Esophagus muscularis mucosa (tissue), 4 donors: ENCODE measurements around the gene GUCD1. TPM values are rescaled to one million over a fixed set of nuclear protein-coding genes. Genes with fewer than 3 reads are reported as not detected.

Source experiments
- DNase-seq: peaks from one replicate; pipeline ENCODE4 v3.0.0-alpha.2; 2017; ENCODE audit errors: extremely low spot score
- H3K27ac ChIP-seq, 4 donors: fragments of 200-600 bp; sonication (generic); replicated peaks in 1 of 4; 1 replicate in 3 of 4; 2 replicates in 1 of 4; pipeline ENCODE4 v1.5.1; 2016 to 2019; ENCODE audit warnings: mild to moderate bottlenecking in 1 of 4
- H3K27me3 ChIP-seq, 4 donors: fragments of 200-600 bp; sonication (generic); one replicate each; pipeline versions ENCODE4 v1.5.1 to v1.6.0; 2016 to 2019
- H3K36me3 ChIP-seq, 4 donors: fragments of 200-600 bp; sonication (generic); one replicate each; pipeline ENCODE4 v1.5.1; 2016 to 2019
- H3K4me1 ChIP-seq, 4 donors: fragments of 200-600 bp; sonication (generic); one replicate each; pipeline ENCODE4 v1.5.1; 2016 to 2019
- H3K4me3 ChIP-seq, 4 donors: fragments of 200-600 bp; sonication (generic); 1 replicate in 2 of 4; 2 replicates in 2 of 4; pipeline ENCODE4 v1.5.1; 2016 to 2019; ENCODE audit warnings: mild to moderate bottlenecking in 4 of 4, moderate library complexity in 1 of 4
- H3K9me3 ChIP-seq, 4 donors: fragments of 200-600 bp; sonication (generic); 1 replicate in 3 of 4; 2 replicates in 1 of 4; pipeline ENCODE4 v1.5.1; 2016 to 2019
- EP300 ChIP-seq: sonication (generic); formaldehyde crosslinking; IDR thresholded peaks from one replicate; pipeline ENCODE4 v1.6.1; 2017; ENCODE audit warnings: antibody characterized with exemption
- POLR2A ChIP-seq: fragments of 450-650 bp; IDR thresholded peaks from one replicate; pipeline ENCODE4 v1.6.1; 2017; ENCODE audit warnings: antibody characterized with exemption, moderate library complexity, mild to moderate bottlenecking, low read depth
- POLR2AphosphoS5 ChIP-seq, 2 donors: sonication (generic); formaldehyde crosslinking; IDR thresholded peaks; one replicate each; pipeline ENCODE4 v1.6.1; 2017; ENCODE audit warnings: antibody characterized with exemption in 2 of 2
- WGBS: methylation state at CpG from one replicate; pipeline ENCODE4 v1.1.5; 2018; 5-methylcytosine and 5-hydroxymethylcytosine counted together
- intact Hi-C: fragments of 100-400 bp; cut with DNase I; formaldehyde crosslinking; loops from one replicate; pipeline ENCODE4 v1.15.1; 2023
- total RNA-seq, 4 donors: library from RNA; depleted of rRNA; stranded (reverse); fragments of >200 nt; gene quantifications; one replicate each; pipeline versions ENCODE4 v1.1.0 to v1.2.1, GENCODE V29; 2016
- TF ChIP-seq, protein P1 (sequence below), 3 experiments: fragments of 200-600 bp in 2 of 3; fragments of 450-650 bp in 1 of 3; sonication (generic) in 2 of 3; IDR thresholded peaks; one replicate each; pipeline ENCODE4 v1.5.1; 2017 to 2019; ENCODE audit warnings: antibody characterized with exemption in 3 of 3, mild to moderate bottlenecking in 2 of 3, moderate library complexity in 1 of 3

The GUCD1 gene
- total RNA-seq, 4 donors from 2014 or later: 93.4 to 202 (median 160) TPM

DNA sequence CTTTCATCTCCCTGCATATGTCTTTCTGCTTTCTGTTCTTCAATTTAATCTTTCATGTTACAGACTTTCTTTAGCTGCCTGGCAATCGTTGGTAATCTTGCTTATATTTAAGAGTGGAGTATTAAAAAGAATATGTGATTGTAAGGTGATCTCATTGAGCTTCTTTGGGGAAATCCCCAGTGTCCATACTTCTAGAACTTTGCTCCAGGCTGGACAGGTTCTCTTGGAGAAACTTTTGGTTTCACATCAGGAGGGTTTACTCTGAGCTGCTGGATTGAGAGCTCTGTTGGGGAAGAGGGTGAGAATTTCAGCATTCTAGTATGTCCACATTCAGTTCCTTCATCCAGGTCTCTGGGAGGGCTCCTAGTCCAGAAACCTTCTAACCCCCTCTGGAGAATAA is 21.8 kb upstream of the GUCD1 start:
- TF ChIP-seq POLR2A (no peak), POLR2AphosphoS5 (IDR thresholded peaks at IDR 0.05) (no peak), EP300 (no peak)
- TF ChIP-seq, protein P1, sequence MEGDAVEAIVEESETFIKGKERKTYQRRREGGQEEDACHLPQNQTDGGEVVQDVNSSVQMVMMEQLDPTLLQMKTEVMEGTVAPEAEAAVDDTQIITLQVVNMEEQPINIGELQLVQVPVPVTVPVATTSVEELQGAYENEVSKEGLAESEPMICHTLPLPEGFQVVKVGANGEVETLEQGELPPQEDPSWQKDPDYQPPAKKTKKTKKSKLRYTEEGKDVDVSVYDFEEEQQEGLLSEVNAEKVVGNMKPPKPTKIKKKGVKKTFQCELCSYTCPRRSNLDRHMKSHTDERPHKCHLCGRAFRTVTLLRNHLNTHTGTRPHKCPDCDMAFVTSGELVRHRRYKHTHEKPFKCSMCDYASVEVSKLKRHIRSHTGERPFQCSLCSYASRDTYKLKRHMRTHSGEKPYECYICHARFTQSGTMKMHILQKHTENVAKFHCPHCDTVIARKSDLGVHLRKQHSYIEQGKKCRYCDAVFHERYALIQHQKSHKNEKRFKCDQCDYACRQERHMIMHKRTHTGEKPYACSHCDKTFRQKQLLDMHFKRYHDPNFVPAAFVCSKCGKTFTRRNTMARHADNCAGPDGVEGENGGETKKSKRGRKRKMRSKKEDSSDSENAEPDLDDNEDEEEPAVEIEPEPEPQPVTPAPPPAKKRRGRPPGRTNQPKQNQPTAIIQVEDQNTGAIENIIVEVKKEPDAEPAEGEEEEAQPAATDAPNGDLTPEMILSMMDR (IDR thresholded peaks at IDR 0.05): no peak
- intact Hi-C loops: no loop called here
- H3K4me1 ChIP-seq: peaks cover 0 to 6% (median 0%) of the 10 kb centered on the region in 4 donors
- H3K4me3 ChIP-seq: no peak overlapping the region
- H3K36me3 ChIP-seq: peaks cover 25 to 59% (median 38%) of the 10 kb centered on the region in 4 donors
- H3K27me3 ChIP-seq: no peaks in the 10 kb centered on the region
- 72% methylated on average over 1 of the region's 1 CpG for WGBS
- H3K27ac ChIP-seq: no peak overlapping the region
- H3K9me3 ChIP-seq: no peaks in the 10 kb centered on the region
- DNase-seq: no peak

DNA sequence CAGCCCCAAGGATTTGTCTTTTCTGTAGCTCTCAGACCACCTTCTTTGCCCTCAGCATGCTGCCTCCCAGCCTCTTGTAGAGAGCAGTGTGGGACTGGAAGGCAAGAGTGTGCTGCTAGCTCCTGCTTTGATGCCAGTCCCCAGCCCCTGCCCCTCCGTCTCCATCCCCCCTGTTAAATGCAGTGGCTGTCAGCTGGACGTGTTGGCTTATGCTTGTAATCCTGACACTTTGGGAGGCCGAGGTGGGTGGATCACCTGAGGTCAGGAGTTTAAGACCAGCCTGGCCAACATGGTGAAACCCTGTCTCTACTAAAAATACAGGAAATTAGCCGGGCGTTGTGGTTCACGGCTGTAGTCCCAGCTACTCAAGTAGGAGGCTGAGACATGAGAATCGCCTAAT is 16.3 kb upstream of the GUCD1 start:
- 91% methylated on average over 7 of the region's 7 CpGs for WGBS

DNA sequence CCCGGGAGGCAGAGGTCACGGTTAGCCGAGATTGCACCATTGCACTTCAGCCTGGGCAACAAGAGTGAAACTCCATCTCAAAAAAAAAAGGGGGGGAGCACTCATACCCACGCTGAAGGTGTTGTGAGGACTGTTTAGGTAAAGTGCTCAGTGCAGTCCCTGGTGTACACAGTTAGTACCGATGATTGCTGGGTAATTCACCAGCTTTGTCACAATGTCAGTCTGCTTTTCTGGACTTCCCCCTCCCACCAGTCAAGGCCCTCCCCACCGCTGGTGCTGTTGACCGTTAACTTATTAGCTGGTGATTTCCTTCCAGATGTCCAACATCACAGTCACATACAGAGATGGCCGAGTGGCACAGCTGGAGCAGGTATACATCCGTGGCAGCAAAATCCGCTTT is 12.7 kb upstream of the GUCD1 start:
- Histone ChIP-seq H3K4me3 (no peak overlapping the region), H3K27ac (peak overlapping the region in 1 of 4 donors; percentile 42), H3K4me1 (peaks cover 45 to 53% (median 50%) of the 10 kb centered on the region in 4 donors), H3K27me3 (no peaks in the 10 kb centered on the region), H3K36me3 (peaks cover 28 to 64% (median 49%) of the 10 kb centered on the region in 4 donors), H3K9me3 (no peaks in the 10 kb centered on the region)
- WGBS: 84% methylated on average over 8 of the region's 10 CpGs
- TF ChIP-seq EP300: no peak
- TF ChIP-seq, protein P1 (IDR thresholded peaks at IDR 0.05): no peak
- no peak for TF ChIP-seq POLR2A
- TF ChIP-seq POLR2AphosphoS5 (IDR thresholded peaks at IDR 0.05): no peak
- intact Hi-C loops: no loop called here
- no peak for DNase-seq

More for the DNA sequence above, 16.3 kb upstream of the GUCD1 start:
- TF ChIP-seq POLR2A: no peak
- TF ChIP-seq POLR2AphosphoS5 (IDR thresholded peaks at IDR 0.05): no peak
- Histone ChIP-seq H3K27me3 (no peaks in the 10 kb centered on the region), H3K27ac (no peak overlapping the region), H3K36me3 (peaks cover 44 to 88% (median 73%) of the 10 kb centered on the region in 4 donors), H3K4me1 (peaks cover 13 to 18% (median 15%) of the 10 kb centered on the region in 4 donors), H3K9me3 (no peaks in the 10 kb centered on the region), H3K4me3 (no peak overlapping the region)
- intact Hi-C loops: no loop called here
- no peak for DNase-seq

DNA sequence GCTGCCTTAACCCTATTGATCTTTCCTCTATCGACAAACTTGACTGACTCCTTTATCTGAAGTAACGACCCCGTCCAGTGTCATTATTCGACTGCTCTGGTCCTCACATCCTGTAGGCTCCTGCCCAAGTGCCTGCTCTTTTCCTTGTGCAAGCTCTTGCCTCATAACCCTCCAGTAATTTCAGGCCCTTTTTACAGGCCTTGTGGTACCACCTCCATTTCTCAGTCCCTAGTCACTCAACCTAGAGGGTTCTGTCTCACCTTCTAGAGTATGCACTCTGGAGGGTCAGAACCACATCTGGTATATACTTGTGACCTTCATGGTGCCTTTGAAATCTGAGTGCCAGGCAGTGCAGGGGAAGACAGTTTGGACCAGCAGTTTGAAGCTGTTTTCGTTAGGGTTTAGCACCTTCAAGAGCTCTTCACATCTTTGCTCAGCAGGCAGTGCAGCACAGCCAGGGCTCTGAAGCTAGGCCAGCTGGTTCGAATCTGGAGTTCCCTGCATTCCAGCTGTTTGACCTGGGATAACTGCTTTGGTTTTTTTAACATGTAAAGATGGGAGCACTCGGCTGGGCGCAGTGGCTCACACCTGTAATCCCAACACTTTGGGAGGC is 12.1 kb upstream of the GUCD1 start:
- Histone ChIP-seq H3K27me3 (no peaks in the 10 kb centered on the region), H3K9me3 (no peaks in the 10 kb centered on the region), H3K4me3 (no peak overlapping the region), H3K27ac (peak overlapping the region in 2 of 4 donors; percentile 5 to 42), H3K36me3 (peaks cover 26 to 64% (median 48%) of the 10 kb centered on the region in 4 donors), H3K4me1 (peaks cover 48 to 59% (median 57%) of the 10 kb centered on the region in 4 donors)
- TF ChIP-seq, protein P1 (IDR thresholded peaks at IDR 0.05): no peak
- TF ChIP-seq POLR2AphosphoS5 (IDR thresholded peaks at IDR 0.05) (no peak), POLR2A (no peak), EP300 (no peak)
- no peak for DNase-seq
- intact Hi-C loops: no loop called here
- WGBS: 63% methylated on average over 7 of the region's 8 CpGs

DNA sequence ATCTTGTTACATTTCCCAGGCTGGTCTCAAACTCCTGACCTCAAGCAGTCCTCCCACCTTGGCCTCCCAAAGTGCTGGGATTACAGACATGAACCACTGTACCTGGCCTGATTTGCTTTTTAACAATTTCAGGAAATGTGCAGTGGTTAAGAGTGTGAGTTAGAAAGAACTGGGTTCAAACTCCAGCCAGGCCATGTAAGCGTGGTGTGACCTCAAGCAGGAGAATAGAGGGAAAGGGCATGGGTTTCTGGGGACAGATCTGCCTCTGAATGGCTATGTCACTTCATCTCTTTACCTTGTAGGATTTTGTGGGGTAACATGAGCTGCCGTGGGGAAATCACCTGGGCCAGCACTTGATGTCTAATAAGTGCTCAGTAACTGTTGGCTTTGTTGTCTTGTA is 10.1 kb upstream of the GUCD1 start:
- 87% methylated on average over 2 of the region's 2 CpGs for WGBS
- no peak for DNase-seq
- intact Hi-C loops: no loop called here
- no peaks in the 10 kb centered on the region for H3K27me3 ChIP-seq
- H3K4me1 ChIP-seq: peaks cover 48 to 77% (median 64%) of the 10 kb centered on the region in 4 donors
- H3K9me3 ChIP-seq: no peaks in the 10 kb centered on the region
- H3K36me3 ChIP-seq: peaks cover 17 to 57% (median 40%) of the 10 kb centered on the region in 4 donors
- H3K27ac ChIP-seq: peak overlapping the region; percentile 22 to 73 (median 64)
- TF ChIP-seq POLR2A: no peak
- TF ChIP-seq POLR2AphosphoS5 (IDR thresholded peaks at IDR 0.05): no peak
- no peak for TF ChIP-seq EP300
- TF ChIP-seq, protein P1 (IDR thresholded peaks at IDR 0.05): no peak
- H3K4me3 ChIP-seq: no peak overlapping the region
